Nephron (organoid): Measurements from ENCODE around the gene MYT1.
A peak's percentile ranks its signal among the peaks of the same experiment; 100 is the strongest.

ENCODE experiments used
- H3K27ac Mint-ChIP-seq, 3 experiments: 2 replicates each; pipeline ENCODE4 v1.8.0; 2020; ENCODE audit warnings: mixed read lengths in 3 of 3, mild to moderate bottlenecking in 2 of 3, moderate library complexity in 1 of 3
- H3K27me3 Mint-ChIP-seq: 2 replicates; pipeline ENCODE4 v1.8.0; 2021; ENCODE audit warnings: low read depth, mild to moderate bottlenecking, moderate library complexity, mixed read lengths
- H3K36me3 Mint-ChIP-seq: 2 replicates; pipeline ENCODE4 v1.8.0; 2020; ENCODE audit warnings: low read depth, mixed read lengths
- H3K4me1 Mint-ChIP-seq: 2 replicates; pipeline ENCODE4 v1.8.0; 2020; ENCODE audit warnings: mixed read lengths
- H3K4me3 Mint-ChIP-seq, 3 experiments: 2 replicates each; pipeline ENCODE4 v1.8.0; 2020; ENCODE audit warnings: mild to moderate bottlenecking in 3 of 3, mixed read lengths in 3 of 3, moderate library complexity in 2 of 3
- H3K9me3 Mint-ChIP-seq: 2 replicates; pipeline ENCODE4 v1.8.0; 2020; ENCODE audit warnings: mixed read lengths
- CTCF ChIP-seq, 3 experiments: fragments of 200-600 bp; sonication (generic); IDR thresholded peaks; one replicate each; pipeline ENCODE4 v1.5.0; 2021; ENCODE audit warnings: antibody characterized with exemption in 3 of 3; ENCODE audit not compliant: unreplicated experiment in 3 of 3

The MYT1 gene

GRCh38 chr20:64250027-64250426 is 85.8 kb downstream of the MYT1 start:
- no peak for TF ChIP-seq CTCF (IDR thresholded peaks at IDR 0.05; ENCODE audit: unreplicated experiment in 3 of 3)
- no peak overlapping the region for H3K4me3 Mint-ChIP-seq
- no peak overlapping the region for H3K27ac Mint-ChIP-seq
- peaks cover 45% of the 10 kb centered on the region for H3K27me3 Mint-ChIP-seq
- peaks cover 5% of the 10 kb centered on the region for H3K4me1 Mint-ChIP-seq
- no peaks in the 10 kb centered on the region for H3K36me3 Mint-ChIP-seq
- H3K9me3 Mint-ChIP-seq = no peaks in the 10 kb centered on the region

- peaks cover 24% of the 10 kb centered on the region for H3K4me1 Mint-ChIP-seq
- H3K27ac Mint-ChIP-seq = peak overlapping the region; percentile 87 to 93 (median 90)
- H3K27me3 Mint-ChIP-seq = peaks cover 33% of the 10 kb centered on the region
Observed at GRCh38 chr20:64253000-64253383, 88.7 kb downstream of the MYT1 start.

GRCh38 chr20:64253443-64253842 is 89.2 kb downstream of the MYT1 start:
- no peaks in the 10 kb centered on the region for H3K36me3 Mint-ChIP-seq
- peak overlapping the region; percentile 78 to 85 (median 81) for H3K4me3 Mint-ChIP-seq
- H3K27me3 Mint-ChIP-seq = peaks cover 33% of the 10 kb centered on the region
- peaks cover 29% of the 10 kb centered on the region for H3K4me1 Mint-ChIP-seq
- no peaks in the 10 kb centered on the region for H3K9me3 Mint-ChIP-seq
- no peak for TF ChIP-seq CTCF (IDR thresholded peaks at IDR 0.05; ENCODE audit: unreplicated experiment in 3 of 3)
- H3K27ac Mint-ChIP-seq = peak overlapping the region; percentile 87 to 93 (median 90)

More at GRCh38 chr20:64253000-64253383, 88.7 kb downstream of the MYT1 start:
- no peaks in the 10 kb centered on the region for H3K36me3 Mint-ChIP-seq
- peak overlapping the region; percentile 13 to 56 (median 46) for H3K4me3 Mint-ChIP-seq
- no peak for TF ChIP-seq CTCF (IDR thresholded peaks at IDR 0.05; ENCODE audit: unreplicated experiment in 3 of 3)
- H3K9me3 Mint-ChIP-seq = no peaks in the 10 kb centered on the region

- peaks cover 31% of the 10 kb centered on the region for H3K27me3 Mint-ChIP-seq
- no peaks in the 10 kb centered on the region for H3K36me3 Mint-ChIP-seq
- H3K27ac Mint-ChIP-seq = peak overlapping the region; percentile 87 to 93 (median 90)
- peaks cover 36% of the 10 kb centered on the region for H3K4me1 Mint-ChIP-seq
- TF ChIP-seq CTCF (IDR thresholded peaks at IDR 0.05; ENCODE audit: unreplicated experiment in 3 of 3) = no peak
- peak overlapping the region; percentile 78 to 85 (median 81) for H3K4me3 Mint-ChIP-seq
- no peaks in the 10 kb centered on the region for H3K9me3 Mint-ChIP-seq
Observed at GRCh38 chr20:64254156-64254555, 89.9 kb downstream of the MYT1 start.

- peak overlapping the region; percentile 74 to 90 (median 77) for H3K27ac Mint-ChIP-seq
- H3K4me3 Mint-ChIP-seq = peak overlapping the region; percentile 78 to 85 (median 81)
- no peaks in the 10 kb centered on the region for H3K36me3 Mint-ChIP-seq
- peaks cover 25% of the 10 kb centered on the region for H3K27me3 Mint-ChIP-seq
- peaks cover 40% of the 10 kb centered on the region for H3K4me1 Mint-ChIP-seq
- H3K9me3 Mint-ChIP-seq = no peaks in the 10 kb centered on the region
- TF ChIP-seq CTCF (IDR thresholded peaks at IDR 0.05; ENCODE audit: unreplicated experiment in 3 of 3) = no peak
Observed at GRCh38 chr20:64254571-64255360, 90.5 kb downstream of the MYT1 start.
